Astrocyte (in vitro differentiated cells and primary cell): ENCODE measurements around the gene CCL23.

Experiments used
- EZH2 ChIP-seq: IDR thresholded peaks from 2 replicates; pipeline ENCODE4 v1.6.1; 2012; ENCODE audit warnings: mild to moderate bottlenecking, low read length, inconsistent platforms; ENCODE audit not compliant: insufficient read depth
- TF ChIP-seq, protein P1 (sequence below): IDR thresholded peaks from 2 replicates; pipeline ENCODE4 v1.5.1; 2011; ENCODE audit warnings: low read depth, mild to moderate bottlenecking, inconsistent platforms, low read length, moderate library complexity; ENCODE audit not compliant: insufficient read depth

DNA sequence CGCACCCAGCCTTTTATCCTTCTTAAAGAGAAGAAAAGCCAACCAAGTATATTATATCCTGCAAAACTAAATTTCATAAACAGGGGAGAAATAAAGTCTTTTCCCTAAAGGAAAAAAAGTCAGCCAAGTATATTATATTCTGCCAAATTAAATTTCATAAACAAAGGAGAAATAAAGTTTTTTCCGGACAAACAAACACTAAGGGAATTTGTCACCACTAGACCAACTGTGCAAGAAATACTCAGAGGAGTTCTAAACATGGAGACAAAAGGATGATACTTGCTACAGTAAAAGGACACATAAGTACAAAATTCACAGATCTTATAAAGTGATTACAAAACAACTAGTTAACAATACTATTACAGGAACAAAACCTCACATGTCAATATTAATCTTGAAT is 31.9 kb upstream of the CCL23 start:
- TF ChIP-seq, protein P1, sequence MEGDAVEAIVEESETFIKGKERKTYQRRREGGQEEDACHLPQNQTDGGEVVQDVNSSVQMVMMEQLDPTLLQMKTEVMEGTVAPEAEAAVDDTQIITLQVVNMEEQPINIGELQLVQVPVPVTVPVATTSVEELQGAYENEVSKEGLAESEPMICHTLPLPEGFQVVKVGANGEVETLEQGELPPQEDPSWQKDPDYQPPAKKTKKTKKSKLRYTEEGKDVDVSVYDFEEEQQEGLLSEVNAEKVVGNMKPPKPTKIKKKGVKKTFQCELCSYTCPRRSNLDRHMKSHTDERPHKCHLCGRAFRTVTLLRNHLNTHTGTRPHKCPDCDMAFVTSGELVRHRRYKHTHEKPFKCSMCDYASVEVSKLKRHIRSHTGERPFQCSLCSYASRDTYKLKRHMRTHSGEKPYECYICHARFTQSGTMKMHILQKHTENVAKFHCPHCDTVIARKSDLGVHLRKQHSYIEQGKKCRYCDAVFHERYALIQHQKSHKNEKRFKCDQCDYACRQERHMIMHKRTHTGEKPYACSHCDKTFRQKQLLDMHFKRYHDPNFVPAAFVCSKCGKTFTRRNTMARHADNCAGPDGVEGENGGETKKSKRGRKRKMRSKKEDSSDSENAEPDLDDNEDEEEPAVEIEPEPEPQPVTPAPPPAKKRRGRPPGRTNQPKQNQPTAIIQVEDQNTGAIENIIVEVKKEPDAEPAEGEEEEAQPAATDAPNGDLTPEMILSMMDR = no peak
- TF ChIP-seq EZH2 = no peak
